ENCODE measurements around the gene USP13.
"Not testable (repeated sequence)": the region's sequence is repeated elsewhere in the genome, so short reads cannot be mapped to it uniquely, and the experiment has no call there.

Gene USP13

GRCh38 chr3:179660872-179661271, 8.0 kb downstream of the USP13 start:
- no peak for DNase-seq (ENCODE audit: low read depth)

GRCh38 chr3:179661777-179662176, 8.9 kb downstream of the USP13 start:
- no peak for DNase-seq (ENCODE audit: low read depth)

- no peak for DNase-seq (ENCODE audit: low read depth)
Measured at GRCh38 chr3:179663093-179663492, 10.3 kb downstream of the USP13 start.

DNA sequence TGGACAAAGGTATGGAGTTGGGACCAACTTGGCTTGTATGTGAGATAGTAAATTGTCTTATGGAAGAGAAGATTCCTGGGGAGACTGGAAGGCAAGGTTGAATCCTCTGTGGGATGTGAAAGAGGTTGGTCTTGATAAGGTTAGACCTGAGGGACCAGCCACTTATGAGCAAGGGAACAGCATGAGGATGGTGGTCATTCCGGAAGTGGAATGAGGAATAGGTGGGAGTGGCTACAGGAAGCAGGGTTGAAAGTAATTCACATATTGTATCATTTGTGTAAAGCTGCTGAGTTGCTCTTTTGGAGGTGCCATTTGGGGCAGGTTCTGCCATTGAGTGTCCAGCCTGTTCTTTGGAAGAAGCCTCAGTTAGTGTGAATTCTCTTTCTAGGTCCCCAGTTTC, 13.2 kb downstream of the USP13 start:
- no peak for DNase-seq (ENCODE audit: low read depth)

GRCh38 chr3:179666436-179667035, 13.7 kb downstream of the USP13 start:
- no peak for DNase-seq (ENCODE audit: low read depth)

DNA sequence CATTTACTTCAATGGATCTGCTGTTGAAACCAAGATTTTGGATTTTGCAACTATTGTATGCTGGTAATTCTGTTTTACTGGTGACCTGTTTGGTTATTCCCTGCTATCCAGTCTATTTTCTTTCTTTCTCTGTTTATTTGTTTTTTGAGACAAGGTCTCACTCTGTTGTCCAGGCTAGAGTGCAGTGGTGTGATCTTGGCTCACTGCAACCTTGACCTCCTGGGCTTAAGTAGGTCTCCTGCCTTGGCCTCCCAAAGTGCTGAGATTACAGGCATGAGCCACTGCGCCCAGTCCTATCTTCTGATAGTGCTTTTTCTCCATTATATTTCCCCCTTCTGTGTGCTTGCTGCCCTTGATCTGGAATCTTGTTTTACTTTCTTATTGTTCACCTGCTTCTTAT, 15.6 kb downstream of the USP13 start:
- DNase-seq (ENCODE audit: low read depth): no peak

DNA sequence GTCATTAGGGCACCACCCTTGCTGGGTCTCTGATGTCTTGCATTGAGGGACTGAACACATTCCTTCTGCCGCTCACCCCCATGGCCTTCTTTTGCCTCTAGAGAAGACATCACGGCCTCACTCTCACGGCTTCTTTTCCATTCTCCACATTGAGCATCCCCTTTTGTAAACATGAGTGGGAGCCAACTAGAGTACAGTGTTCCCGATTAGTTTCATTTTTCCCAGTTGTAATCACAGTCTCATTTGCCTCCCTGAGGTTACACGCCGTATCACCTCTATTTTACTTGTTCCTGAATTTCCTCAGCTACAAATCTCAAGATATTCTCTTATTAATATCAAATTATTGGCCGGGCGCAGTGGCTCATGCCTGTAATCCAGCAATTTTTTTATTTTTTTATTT, 17.5 kb downstream of the USP13 start:
- DNase-seq (ENCODE audit: low read depth): no peak

DNA sequence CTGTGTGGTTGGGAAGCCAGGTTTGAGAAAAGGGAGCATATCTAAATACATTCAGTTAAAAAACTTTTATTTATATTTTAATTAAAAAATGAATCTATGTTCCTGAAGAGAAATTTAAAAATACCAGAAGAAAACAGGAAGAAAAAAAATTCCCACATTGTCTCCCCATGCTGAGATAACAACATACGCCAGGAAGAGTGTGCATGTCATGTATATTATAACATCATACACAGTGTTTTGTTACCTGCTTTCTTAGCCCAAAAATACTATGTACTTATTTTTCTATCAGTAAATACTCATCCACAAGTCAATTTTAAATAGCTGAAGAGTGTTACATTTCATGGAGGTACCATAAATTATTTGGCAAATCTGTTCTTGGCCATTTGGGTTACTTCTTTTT, 18.5 kb downstream of the USP13 start:
- DNase-seq (ENCODE audit: low read depth): no peak

DNA sequence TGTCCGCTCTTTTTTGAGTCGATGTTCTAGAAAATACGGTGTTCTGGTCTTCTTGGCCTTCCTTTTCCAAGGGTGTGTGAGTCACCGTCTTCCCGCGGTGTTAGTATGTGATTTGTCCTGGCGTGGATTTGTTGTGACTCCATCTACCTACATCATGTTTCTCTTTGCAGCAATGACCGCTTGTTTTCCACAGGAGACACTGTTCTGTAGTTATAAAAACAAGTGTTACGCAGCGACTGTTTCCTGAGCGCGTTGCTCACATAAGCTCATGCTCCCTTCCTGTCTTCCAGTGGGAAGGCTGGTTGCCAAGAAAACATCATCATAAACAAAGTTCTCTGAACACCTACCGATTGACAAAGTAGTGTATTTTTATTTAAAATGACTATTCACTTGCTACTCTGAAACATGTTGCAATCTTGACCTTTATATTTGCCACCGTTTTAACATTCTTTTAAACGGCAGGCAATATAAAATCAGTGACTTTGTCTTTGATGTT, 19.0 kb downstream of the USP13 start:
- DNase-seq (ENCODE audit: low read depth): no peak

- no peak for DNase-seq (ENCODE audit: low read depth)
Measured at GRCh38 chr3:179672918-179673317, 20.1 kb downstream of the USP13 start.

DNA sequence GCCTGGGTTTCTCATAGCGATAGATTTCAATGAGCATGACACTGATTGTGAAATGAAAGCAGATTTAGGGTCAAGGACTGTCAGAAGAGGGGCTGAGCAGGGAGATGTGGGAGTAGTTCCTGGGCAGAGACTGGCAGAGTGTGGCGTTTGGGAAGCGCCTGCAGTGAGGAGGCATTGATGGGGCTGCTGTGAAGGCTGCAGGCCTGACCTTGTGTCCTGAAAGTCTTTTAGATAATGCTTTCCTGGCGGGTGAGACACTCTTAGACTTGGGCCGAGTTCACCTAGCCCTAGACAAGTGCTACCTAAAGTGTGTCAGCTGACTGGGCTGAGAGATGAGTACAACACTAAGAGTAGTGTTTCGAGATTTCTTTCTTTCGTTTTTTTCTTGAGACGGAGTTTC, 20.7 kb downstream of the USP13 start:
- no peak for DNase-seq (ENCODE audit: low read depth)

DNA sequence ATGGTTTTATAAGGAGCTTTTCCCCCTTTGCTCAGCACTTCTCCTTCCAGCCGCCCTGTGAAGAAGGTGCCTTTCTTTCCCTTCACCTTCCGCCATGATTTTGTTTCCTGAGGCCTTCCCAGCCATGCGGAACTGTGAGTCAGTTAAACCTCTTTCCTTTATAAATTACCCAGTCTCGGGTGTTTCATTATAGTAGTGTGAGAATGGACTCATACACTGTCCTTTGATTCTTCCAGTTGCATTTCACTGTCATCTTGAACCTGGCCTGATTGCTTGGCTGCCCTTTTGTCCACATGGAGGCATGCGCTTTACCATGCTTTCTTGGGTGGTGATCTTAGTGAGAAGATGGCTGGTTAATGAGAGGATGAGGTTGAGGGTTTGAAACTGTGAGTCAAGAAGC, 23.2 kb downstream of the USP13 start:
- no peak for DNase-seq (ENCODE audit: low read depth)

DNA sequence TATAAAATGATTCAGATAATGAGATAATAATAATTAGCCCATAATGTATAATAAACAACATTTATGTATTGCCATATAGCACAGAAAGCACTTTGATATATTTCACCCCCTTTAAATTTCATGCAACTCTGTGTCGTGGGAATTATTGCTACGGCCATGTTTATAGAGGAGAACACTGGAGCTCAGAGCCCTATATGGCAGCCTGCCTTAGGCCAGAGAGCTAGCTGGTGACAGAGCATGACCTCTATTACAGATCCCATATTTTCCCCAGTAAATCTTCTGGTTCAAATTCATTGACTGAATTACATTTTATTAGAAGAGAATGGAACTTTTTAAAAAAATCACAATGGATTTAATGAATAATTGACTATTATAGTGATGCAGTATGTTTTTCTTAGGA, 25.0 kb downstream of the USP13 start:
- no peak for DNase-seq (ENCODE audit: low read depth)

DNA sequence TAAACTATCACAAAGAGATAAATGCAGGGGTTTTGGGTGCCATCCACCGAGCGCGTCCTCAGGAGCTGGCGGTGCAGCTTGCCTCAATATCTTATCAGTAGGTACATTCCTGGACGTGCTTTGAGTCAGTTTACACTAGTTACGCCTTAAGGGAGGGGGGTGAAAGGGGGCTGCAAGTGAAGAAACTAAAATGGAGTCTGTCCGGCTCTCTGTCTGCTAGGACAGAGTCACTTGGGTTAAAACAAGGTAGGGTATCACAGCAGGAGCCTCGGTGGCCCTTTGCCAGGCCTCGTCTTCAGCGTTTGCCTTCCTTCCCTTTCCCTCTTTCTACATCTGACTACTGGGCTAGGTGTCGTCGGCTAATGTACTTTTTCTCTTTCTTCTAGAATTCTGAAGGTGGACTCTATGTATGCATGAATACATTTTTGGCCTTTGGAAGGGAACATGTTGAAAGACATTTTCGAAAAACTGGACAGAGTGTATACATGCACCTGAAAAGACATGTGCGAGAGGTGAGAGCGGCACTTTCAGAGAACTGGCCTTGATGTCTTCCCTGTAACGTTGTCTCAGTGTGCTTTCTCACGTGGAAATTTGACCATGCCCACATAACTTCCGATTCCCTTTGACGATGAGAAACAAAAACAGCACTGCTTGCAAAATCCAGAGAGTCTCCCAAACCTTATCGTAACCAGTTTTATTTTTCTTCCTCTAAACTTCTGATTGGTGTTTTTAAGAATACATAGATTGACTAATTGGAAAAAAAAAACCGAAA, 28.8 kb downstream of the USP13 start:
- no peak for DNase-seq (ENCODE audit: low read depth)

DNA sequence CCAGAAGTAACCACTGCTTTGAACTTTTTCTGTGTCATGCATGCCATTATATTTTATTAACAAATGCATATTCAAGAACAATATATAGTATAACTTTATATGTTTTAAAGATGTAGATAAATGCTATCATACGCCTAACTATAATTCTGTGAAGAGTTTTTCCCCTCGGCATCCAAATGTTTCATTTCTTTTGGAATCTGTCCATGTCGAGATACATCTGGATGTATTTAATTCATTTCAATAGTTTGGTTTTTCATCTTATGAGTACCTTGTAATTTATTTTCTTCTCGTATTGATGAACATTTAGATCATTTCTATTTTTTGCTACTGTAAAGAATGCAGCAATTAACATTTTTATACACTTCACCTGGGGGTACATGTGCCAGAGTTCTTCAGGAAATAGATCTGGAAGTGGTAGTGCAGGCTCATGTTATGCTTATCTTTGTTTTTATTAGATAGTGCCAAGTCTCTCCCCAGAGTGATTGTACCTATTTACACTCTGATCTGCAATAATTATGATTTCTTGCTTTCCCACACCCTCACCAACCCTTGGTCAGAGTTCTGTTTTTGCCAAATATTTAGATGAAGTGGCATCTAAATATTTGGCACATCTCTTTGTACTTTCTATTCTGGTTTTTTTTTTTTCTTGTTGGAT, 29.7 kb downstream of the USP13 start:
- no peak for DNase-seq (ENCODE audit: low read depth)

GRCh38 chr3:179683286-179683685, 30.4 kb downstream of the USP13 start:
- DNase-seq (ENCODE audit: low read depth): not testable (repeated sequence)

DNA sequence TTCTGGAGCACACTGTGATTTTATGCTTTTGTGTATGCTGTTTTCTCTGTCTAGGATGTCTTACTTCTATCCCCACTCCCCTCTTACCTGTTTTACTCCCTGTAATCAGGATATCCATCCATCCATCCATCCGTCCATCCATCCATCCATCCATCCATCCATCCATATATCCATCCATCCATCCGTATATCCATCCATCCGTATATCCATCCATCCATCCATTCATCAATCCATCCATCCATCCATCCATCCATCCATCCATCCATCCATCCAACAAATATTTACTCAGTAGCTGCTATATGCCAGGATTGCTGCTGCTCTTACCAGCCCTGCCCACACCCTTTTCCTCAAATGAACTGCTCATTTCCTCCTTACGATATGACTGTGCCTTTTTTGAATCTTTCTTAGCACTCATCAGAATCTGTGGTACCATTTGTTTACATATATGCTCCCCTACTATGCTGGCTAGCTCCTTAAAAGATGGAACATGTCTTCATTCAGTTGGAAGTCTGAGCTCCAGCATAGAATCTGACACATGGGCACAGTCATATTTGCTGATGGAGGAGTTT, 35.2 kb downstream of the USP13 start:
- no peak for DNase-seq (ENCODE audit: low read depth)

- no peak for DNase-seq (ENCODE audit: low read depth)
Measured at GRCh38 chr3:179688850-179689249, 36.0 kb downstream of the USP13 start.

GRCh38 chr3:179694731-179695130, 41.9 kb downstream of the USP13 start:
- DNase-seq (ENCODE audit: low read depth): no peak

GRCh38 chr3:179695672-179696313, 43.0 kb downstream of the USP13 start:
- no peak for DNase-seq (ENCODE audit: low read depth)

DNA sequence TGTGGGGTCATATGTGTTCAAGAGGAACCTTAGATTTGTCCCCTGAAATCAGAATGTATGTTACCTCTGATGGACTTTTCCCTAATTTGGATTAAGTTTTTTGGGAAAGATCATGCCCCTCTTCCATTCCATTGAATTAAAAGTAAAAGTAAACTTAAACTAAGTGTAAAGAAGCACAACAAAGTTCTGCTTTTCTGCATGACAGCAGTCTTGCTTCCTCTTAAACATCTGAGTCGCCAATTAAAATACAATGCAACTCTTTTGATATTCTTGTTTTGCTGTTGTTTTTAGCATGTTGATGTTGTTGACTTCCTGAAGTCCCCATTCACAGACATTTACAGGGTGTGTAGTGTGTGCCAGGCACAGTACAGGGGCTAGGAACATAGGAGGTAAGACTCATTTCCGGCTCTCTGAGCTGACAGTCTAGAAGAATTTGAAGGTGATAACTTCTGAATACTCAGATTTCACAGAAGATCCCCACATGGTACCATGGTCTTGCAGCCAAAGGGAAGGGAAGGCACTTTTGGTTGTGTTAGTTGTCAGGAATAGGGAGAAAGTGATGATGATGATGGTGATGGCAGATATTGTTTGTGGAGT, 45.0 kb downstream of the USP13 start:
- DNase-seq (ENCODE audit: low read depth): no peak

DNA sequence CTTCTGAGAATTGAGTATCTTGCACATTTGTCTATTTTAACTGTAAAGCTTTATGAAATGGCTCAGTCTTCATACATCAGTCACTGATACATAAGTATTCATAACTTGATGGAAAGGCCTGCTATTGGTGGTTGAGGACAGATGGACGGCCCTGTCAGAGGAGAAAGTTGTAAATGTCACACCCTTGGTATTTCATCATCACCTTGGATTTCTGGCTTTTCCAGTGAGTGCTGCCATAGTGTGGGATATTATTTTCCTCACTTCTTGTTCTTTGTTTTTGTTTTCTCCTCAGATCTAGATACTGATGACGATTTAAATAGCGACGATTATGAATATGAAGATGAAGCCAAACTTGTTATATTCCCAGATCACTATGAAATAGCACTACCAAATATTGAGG, 47.9 kb downstream of the USP13 start:
- DNase-seq (ENCODE audit: low read depth): no peak
